Karpas-422 (cell line): ENCODE results near the gene FGD5. TPM values are rescaled to one million over a fixed set of nuclear protein-coding genes. Genes with fewer than 3 reads are reported as not detected.

Experiments
- DNase-seq: peaks from one replicate; pipeline ENCODE4 v3.0.0-alpha.2; 2015
- H2AFZ ChIP-seq: fragments of 200-600 bp; sonication (generic); 2 replicates; pipeline ENCODE4 v1.6.1; 2014; ENCODE audit warnings: antibody characterized with exemption, low read length, mixed read lengths
- H3K27ac ChIP-seq: fragments of 200-600 bp; sonication (generic); 2 replicates; pipeline ENCODE4 v1.5.1; 2014; ENCODE audit warnings: mild to moderate bottlenecking, low read length, moderate library complexity
- H3K27me3 ChIP-seq: fragments of 200-600 bp; sonication (generic); 2 replicates; pipeline ENCODE4 v1.6.1; 2014; ENCODE audit warnings: low read length, mixed read lengths
- H3K36me3 ChIP-seq: fragments of 200-600 bp; sonication (generic); 2 replicates; pipeline ENCODE4 v1.6.1; 2014; ENCODE audit warnings: low read length, mixed read lengths; ENCODE audit not compliant: insufficient read depth
- H3K4me1 ChIP-seq: fragments of 200-600 bp; sonication (generic); 2 replicates; pipeline ENCODE4 v1.6.1; 2014; ENCODE audit warnings: mild to moderate bottlenecking, low read length, mixed read lengths
- H3K4me2 ChIP-seq: fragments of 200-600 bp; sonication (generic); 2 replicates; pipeline ENCODE4 v1.6.1; 2014; ENCODE audit warnings: low read length, low read depth, mild to moderate bottlenecking; ENCODE audit not compliant: poor library complexity, severe bottlenecking
- H3K4me3 ChIP-seq: fragments of 200-600 bp; sonication (generic); 2 replicates; pipeline ENCODE4 v1.5.1; 2014; ENCODE audit warnings: mild to moderate bottlenecking, antibody characterized with exemption, low read length, mixed read lengths
- H3K79me2 ChIP-seq: fragments of 200-600 bp; sonication (generic); 2 replicates; pipeline ENCODE4 v1.6.1; 2014; ENCODE audit warnings: mild to moderate bottlenecking, low read length, mixed read lengths
- H3K9ac ChIP-seq: fragments of 200-600 bp; sonication (generic); 2 replicates; pipeline ENCODE4 v1.6.0; 2014; ENCODE audit warnings: low read length
- H3K9me2 ChIP-seq: fragments of 200-600 bp; sonication (generic), shearing (Covaris generic); replicated peaks from 2 replicates; pipeline ENCODE4 v1.6.0; 2014; ENCODE audit warnings: mild to moderate bottlenecking, low read length, moderate library complexity; ENCODE audit not compliant: insufficient read depth
- H3K9me3 ChIP-seq: fragments of 300-700, 200-600 bp; sonication (generic); 2 replicates; pipeline ENCODE4 v1.6.1; 2014; ENCODE audit warnings: low read length, mixed read lengths
- H4K20me1 ChIP-seq: fragments of 200-600 bp; sonication (generic); 2 replicates; pipeline ENCODE4 v1.6.1; 2014; ENCODE audit warnings: mild to moderate bottlenecking, antibody characterized with exemption, low read length, low read depth; ENCODE audit not compliant: insufficient read depth
- total RNA-seq: library from RNA; depleted of rRNA; stranded (reverse); fragments of >200 nt; shearing (Covaris generic); gene quantifications from 2 replicates; pipeline ENCODE4 v1.2.3, GENCODE V29; 2014; ENCODE audit warnings: low replicate concordance

FGD5 gene
- total RNA-seq, 1 experiment from 2014 or later = not detected

DNA sequence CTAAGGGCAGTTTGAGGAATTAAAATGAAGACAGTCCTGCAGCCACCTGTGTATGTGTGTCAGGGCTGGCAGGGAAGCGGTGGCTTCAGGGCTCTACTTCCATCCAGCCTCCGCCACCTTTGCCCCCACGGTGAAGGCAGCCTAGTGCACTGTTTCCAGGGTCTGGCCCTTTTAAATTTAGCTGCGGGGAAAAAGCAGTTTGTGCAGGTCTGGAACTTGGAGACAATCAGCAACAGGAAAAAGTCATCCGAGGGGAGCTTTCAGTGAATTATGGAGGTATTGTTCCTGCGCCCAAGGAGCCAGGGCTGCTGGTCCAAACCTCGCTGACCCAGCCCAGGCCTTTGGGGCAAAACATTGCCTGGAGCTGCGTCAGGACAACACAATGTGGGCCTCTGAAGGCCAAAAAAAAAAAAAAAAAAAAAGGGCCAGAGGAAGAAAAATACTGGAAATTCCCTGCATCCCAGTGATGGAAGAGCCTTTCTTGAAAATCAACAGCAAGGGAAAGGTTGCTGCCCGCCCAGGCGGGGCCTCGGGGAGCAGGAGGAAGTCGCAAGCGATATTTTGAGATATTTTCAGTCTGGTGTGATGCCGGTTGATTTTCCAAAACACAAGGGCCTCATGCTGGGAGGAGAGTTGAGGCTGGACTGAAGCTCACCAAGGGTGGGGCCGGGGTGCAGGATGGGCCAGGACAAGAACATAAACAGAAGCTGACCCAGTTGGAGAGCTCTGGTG lies 25.5 kb upstream of the FGD5 start:
- Histone ChIP-seq H2AFZ (no peak overlapping the region), H3K36me3 (no peaks in the 10 kb centered on the region), H3K9ac (no peak overlapping the region), H3K9me3 (no peaks in the 10 kb centered on the region), H3K4me2 (no peak overlapping the region), H3K9me2 (no peaks in the 10 kb centered on the region), H4K20me1 (no peaks in the 10 kb centered on the region), H3K79me2 (no peaks in the 10 kb centered on the region), H3K27ac (no peak overlapping the region), H3K4me1 (no peaks in the 10 kb centered on the region), H3K4me3 (no peak overlapping the region), H3K27me3 (no peaks in the 10 kb centered on the region)
- no peak for DNase-seq

DNA sequence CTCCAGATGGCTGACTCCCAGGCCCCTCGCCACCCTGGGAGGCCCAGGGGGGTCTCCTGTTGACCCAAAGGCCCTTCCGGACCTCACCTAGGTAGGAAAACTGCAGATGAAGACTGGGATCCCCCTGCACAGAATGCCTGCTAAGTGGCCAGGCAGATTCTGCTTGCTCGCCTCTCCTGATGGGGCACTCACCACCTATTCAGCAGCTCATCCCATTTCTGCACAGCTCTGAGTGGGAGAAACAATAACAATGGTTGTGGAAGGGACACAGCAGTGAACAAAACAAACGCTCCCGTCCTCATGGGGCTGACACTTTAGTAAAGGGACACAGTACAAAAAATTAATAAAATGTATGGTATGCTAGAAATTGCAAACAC lies 24.9 kb upstream of the FGD5 start:
- no peaks in the 10 kb centered on the region for H4K20me1 ChIP-seq
- no peak for DNase-seq
- H3K4me3 ChIP-seq = no peak overlapping the region
- no peak overlapping the region for H2AFZ ChIP-seq
- no peak overlapping the region for H3K9ac ChIP-seq
- no peaks in the 10 kb centered on the region for H3K79me2 ChIP-seq
- H3K27me3 ChIP-seq = no peaks in the 10 kb centered on the region
- no peak overlapping the region for H3K27ac ChIP-seq
- no peaks in the 10 kb centered on the region for H3K9me2 ChIP-seq
- no peaks in the 10 kb centered on the region for H3K36me3 ChIP-seq
- H3K4me1 ChIP-seq = no peaks in the 10 kb centered on the region
- H3K4me2 ChIP-seq = no peak overlapping the region
- no peaks in the 10 kb centered on the region for H3K9me3 ChIP-seq

- H3K9ac ChIP-seq = no peak overlapping the region
- H3K36me3 ChIP-seq = no peaks in the 10 kb centered on the region
- H3K4me3 ChIP-seq = no peak overlapping the region
- no peaks in the 10 kb centered on the region for H4K20me1 ChIP-seq
- no peak for DNase-seq
- no peaks in the 10 kb centered on the region for H3K9me2 ChIP-seq
- no peak overlapping the region for H2AFZ ChIP-seq
- no peak overlapping the region for H3K27ac ChIP-seq
- H3K4me2 ChIP-seq = no peak overlapping the region
- no peaks in the 10 kb centered on the region for H3K79me2 ChIP-seq
- no peaks in the 10 kb centered on the region for H3K4me1 ChIP-seq
- H3K27me3 ChIP-seq = no peaks in the 10 kb centered on the region
- H3K9me3 ChIP-seq = no peaks in the 10 kb centered on the region
Observed at GRCh38 chr3:14794435-14794834, 24.3 kb upstream of the FGD5 start.

DNA sequence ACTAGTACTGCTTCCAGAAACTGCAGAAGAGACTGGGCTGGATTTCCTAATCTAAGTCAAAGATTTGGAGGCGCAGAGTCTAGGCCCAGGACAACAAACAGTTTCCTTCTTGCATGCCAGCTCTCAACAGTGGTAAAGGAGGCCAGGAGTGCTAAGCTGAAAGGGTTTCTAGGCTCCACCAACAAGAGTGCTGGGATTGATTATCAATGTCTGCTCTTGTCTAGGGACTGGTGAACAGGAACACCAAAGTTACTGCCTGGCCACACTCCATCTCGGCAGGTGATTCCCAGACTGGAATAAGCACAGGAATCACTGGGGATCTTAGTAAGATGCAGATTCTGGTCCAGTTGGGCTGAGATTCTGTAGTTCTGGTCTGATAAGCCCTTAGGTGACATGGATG lies 22.8 kb upstream of the FGD5 start:
- no peaks in the 10 kb centered on the region for H3K79me2 ChIP-seq
- H3K9me2 ChIP-seq = no peaks in the 10 kb centered on the region
- H3K27ac ChIP-seq = no peak overlapping the region
- no peak overlapping the region for H2AFZ ChIP-seq
- no peak overlapping the region for H3K4me2 ChIP-seq
- no peak for DNase-seq
- H3K4me3 ChIP-seq = no peak overlapping the region
- no peaks in the 10 kb centered on the region for H4K20me1 ChIP-seq
- no peaks in the 10 kb centered on the region for H3K4me1 ChIP-seq
- H3K36me3 ChIP-seq = no peaks in the 10 kb centered on the region
- no peaks in the 10 kb centered on the region for H3K27me3 ChIP-seq
- H3K9me3 ChIP-seq = no peaks in the 10 kb centered on the region
- no peak overlapping the region for H3K9ac ChIP-seq

DNA sequence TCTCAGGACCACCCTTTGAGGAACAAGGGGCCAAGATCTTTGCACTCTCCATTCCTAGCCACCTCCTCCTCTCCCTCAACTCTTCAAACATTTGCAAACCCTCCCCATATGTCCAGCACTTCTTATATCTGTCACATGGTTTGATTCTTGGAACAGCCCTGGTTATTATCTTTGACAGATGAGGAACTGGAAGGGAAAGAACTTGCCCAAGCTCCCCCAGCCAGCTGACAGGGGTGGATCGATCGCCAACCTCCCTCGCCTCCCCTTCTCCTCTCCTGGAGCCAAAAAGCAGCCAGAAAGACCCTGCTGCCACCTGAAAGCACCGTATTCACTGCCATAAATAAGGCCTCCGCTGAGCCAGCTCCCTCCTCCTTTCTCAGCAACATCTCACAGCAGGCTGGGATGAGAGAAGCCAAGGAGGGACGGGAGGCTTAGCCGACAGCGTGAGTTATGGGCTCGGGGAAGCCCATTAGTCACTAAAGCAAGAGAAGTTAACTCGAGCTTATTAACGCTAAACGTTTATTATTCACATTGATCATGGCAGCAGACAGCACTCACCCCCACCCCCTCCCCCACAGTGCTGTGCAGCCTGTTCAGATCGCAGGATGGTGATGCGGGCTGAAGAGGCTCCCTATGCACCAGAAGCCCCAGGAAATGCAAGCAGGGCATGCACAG lies 22.2 kb upstream of the FGD5 start:
- Histone ChIP-seq H3K9me2 (no peaks in the 10 kb centered on the region), H3K36me3 (no peaks in the 10 kb centered on the region), H3K4me1 (no peaks in the 10 kb centered on the region), H2AFZ (no peak overlapping the region), H3K4me3 (no peak overlapping the region), H3K27ac (no peak overlapping the region), H4K20me1 (no peaks in the 10 kb centered on the region), H3K27me3 (no peaks in the 10 kb centered on the region), H3K4me2 (no peak overlapping the region), H3K9me3 (no peaks in the 10 kb centered on the region), H3K9ac (no peak overlapping the region), H3K79me2 (no peaks in the 10 kb centered on the region)
- no peak for DNase-seq

- H3K4me3 ChIP-seq = no peak overlapping the region
- H3K79me2 ChIP-seq = no peaks in the 10 kb centered on the region
Observed at GRCh38 chr3:14797731-14798130, 21.0 kb upstream of the FGD5 start.

GRCh38 chr3:14798231-14798630 lies 20.5 kb upstream of the FGD5 start:
- Histone ChIP-seq H2AFZ (no peak overlapping the region), H3K27me3 (no peaks in the 10 kb centered on the region), H4K20me1 (no peaks in the 10 kb centered on the region), H3K4me3 (no peak overlapping the region), H3K4me1 (no peaks in the 10 kb centered on the region), H3K9ac (no peak overlapping the region), H3K27ac (no peak overlapping the region), H3K36me3 (no peaks in the 10 kb centered on the region), H3K9me2 (no peaks in the 10 kb centered on the region), H3K79me2 (no peaks in the 10 kb centered on the region), H3K9me3 (no peaks in the 10 kb centered on the region), H3K4me2 (no peak overlapping the region)
- no peak for DNase-seq

More at GRCh38 chr3:14797731-14798130, 21.0 kb upstream of the FGD5 start:
- Histone ChIP-seq H3K9me3 (no peaks in the 10 kb centered on the region), H3K4me2 (no peak overlapping the region), H2AFZ (no peak overlapping the region), H3K27me3 (no peaks in the 10 kb centered on the region), H3K4me1 (no peaks in the 10 kb centered on the region), H3K27ac (no peak overlapping the region), H4K20me1 (no peaks in the 10 kb centered on the region), H3K9ac (no peak overlapping the region), H3K36me3 (no peaks in the 10 kb centered on the region), H3K9me2 (no peaks in the 10 kb centered on the region)
- DNase-seq = no peak

GRCh38 chr3:14799146-14799545 lies 19.6 kb upstream of the FGD5 start:
- Histone ChIP-seq H2AFZ (no peak overlapping the region), H3K79me2 (no peaks in the 10 kb centered on the region)

More at GRCh38 chr3:14799146-14799545, 19.6 kb upstream of the FGD5 start:
- H3K4me2 ChIP-seq = no peak overlapping the region
- H3K27me3 ChIP-seq = no peaks in the 10 kb centered on the region
- H3K36me3 ChIP-seq = no peaks in the 10 kb centered on the region
- H3K9me3 ChIP-seq = no peaks in the 10 kb centered on the region
- H3K4me1 ChIP-seq = no peaks in the 10 kb centered on the region
- H3K4me3 ChIP-seq = no peak overlapping the region
- H3K9me2 ChIP-seq = no peaks in the 10 kb centered on the region
- no peak overlapping the region for H3K9ac ChIP-seq
- no peak overlapping the region for H3K27ac ChIP-seq
- no peak for DNase-seq
- H4K20me1 ChIP-seq = no peaks in the 10 kb centered on the region
